ENCODE measurements around the gene TOMM20L.

TOMM20L gene

DNA sequence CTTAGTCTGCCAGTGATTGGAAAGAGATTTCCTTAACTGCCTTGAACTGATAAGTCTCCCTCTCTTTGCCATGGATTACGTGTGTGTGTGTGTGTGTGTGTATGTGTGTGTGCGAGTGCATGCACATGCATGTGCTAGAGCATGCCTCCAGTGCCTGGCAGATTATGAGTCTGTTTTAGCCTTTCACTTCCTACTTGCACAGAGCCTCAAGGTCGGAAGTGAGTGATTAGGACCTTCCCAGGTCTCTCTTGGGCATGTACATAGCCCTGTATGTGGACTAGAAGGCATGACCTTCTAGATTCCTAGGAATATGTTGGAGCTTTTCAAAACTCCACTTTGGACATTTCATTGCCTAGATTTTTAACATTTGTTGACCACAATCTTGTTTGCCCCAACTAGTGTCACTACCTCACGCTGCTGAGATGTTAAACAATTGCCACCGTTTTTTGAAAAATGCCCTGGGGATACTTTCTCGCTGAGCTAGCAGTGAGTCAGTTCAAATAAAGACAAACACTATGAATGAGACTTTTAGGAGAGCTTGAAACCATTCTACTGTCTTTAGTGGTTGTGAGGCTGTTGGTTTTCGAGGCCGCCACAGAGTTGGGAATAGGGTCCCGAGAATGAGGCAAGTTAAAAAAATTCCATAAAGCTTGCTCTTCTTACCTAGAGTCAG is 60.0 kb downstream of the TOMM20L start (continued):
- TF ChIP-seq PATZ1 (tag by site-specific recombination; IDR thresholded peaks at IDR 0.05) (no peak), ZNF549 (tag by site-specific recombination; IDR thresholded peaks at IDR 0.05) (no peak), ZNF223 (tag by site-specific recombination; IDR thresholded peaks at IDR 0.05) (no peak), IKZF3 (tag by site-specific recombination; IDR thresholded peaks at IDR 0.05) (no peak)
